H1 (cell line): ENCODE measurements around the gene MARCHF3. TPM values are rescaled to one million over a fixed set of nuclear protein-coding genes. Genes with fewer than 3 reads are reported as not detected.

ENCODE experiments used
- CTCF ChIA-PET: fragments of 300-600 bp; sonication (Branson Sonifier 250); formaldehyde crosslinking; loops from one replicate; lab custom pipeline; 2021; ENCODE audit not compliant: partially characterized antibody; lab: Charles Lee
- POLR2A ChIA-PET: fragments of 300-600 bp; sonication (Branson Sonifier 250); formaldehyde crosslinking; loops from one replicate; lab custom pipeline; 2021; ENCODE audit warnings: inconsistent platforms; ENCODE audit not compliant: partially characterized antibody; lab: Charles Lee
- DNase-seq, 2 experiments: peaks; one replicate each; pipeline versions ENCODE4 v3.0.0 to v3.0.0-alpha.2; 2010 to 2022; ENCODE audit warnings: low spot score in 2 of 2, low read depth in 1 of 2, mixed read lengths in 1 of 2
- FAIRE-seq: peaks from 2 replicates; lab custom pipeline; 2011; peaks lifted over from hg19 to GRCh38; lab: Jason Lieb, UNC
- H2AFZ ChIP-seq: 2 replicates; pipeline ENCODE4 v1.8.1; 2012; ENCODE audit warnings: low read length, inconsistent platforms
- H2AK5ac ChIP-seq: 2 replicates; pipeline ENCODE4 v1.6.1; 2013; ENCODE audit warnings: low read depth, low read length
- H2BK120ac ChIP-seq: replicated peaks from 2 replicates; pipeline ENCODE3; 2013; ENCODE audit warnings: low read depth, low read length, inconsistent platforms
- H2BK12ac ChIP-seq: 2 replicates; pipeline ENCODE4 v1.6.1; 2013; ENCODE audit warnings: low read depth, low read length
- H2BK15ac ChIP-seq: 2 replicates; pipeline ENCODE4 v1.6.1; 2013; ENCODE audit warnings: low read length
- H2BK20ac ChIP-seq: 2 replicates; pipeline ENCODE4 v1.6.1; 2013; ENCODE audit warnings: low read length
- H2BK5ac ChIP-seq: 2 replicates; pipeline ENCODE4 v1.6.1; 2013; ENCODE audit warnings: low read depth, low read length
- H3K14ac ChIP-seq: 2 replicates; pipeline ENCODE4 v1.6.1; 2013; ENCODE audit warnings: inconsistent platforms; ENCODE audit not compliant: insufficient read length
- H3K18ac ChIP-seq: 2 replicates; pipeline ENCODE4 v1.6.1; 2013; ENCODE audit warnings: low read length; ENCODE audit errors: extremely low read depth
- H3K23ac ChIP-seq: 2 replicates; pipeline ENCODE4 v1.6.1; 2013; ENCODE audit warnings: inconsistent platforms; ENCODE audit not compliant: insufficient read length
- H3K23me2 ChIP-seq: 2 replicates; pipeline ENCODE4 v1.6.1; 2013; ENCODE audit warnings: low read depth, low read length
- H3K27ac ChIP-seq: 2 replicates; pipeline ENCODE4 v1.6.1; 2011; ENCODE audit warnings: low read depth, low read length, inconsistent platforms
- H3K27me3 ChIP-seq, 4 experiments: replicated peaks in 1 of 4; 1 replicate in 1 of 4; 2 replicates in 3 of 4; pipeline versions ENCODE4 v1.6.1 to v1.8.1; 2011 to 2013; ENCODE audit warnings: low read length in 3 of 4, mild to moderate bottlenecking in 3 of 4, inconsistent platforms in 2 of 4, mixed read lengths in 2 of 4, moderate library complexity in 1 of 4; ENCODE audit not compliant: control insufficient read depth in 3 of 4, insufficient read depth in 3 of 4; ENCODE audit errors: extremely low read depth in 1 of 4
- H3K36me3 ChIP-seq, 4 experiments: 2 replicates each; pipeline versions ENCODE4 v1.6.1 to v1.8.1; 2011 to 2013; ENCODE audit warnings: mild to moderate bottlenecking in 4 of 4, low read length in 3 of 4, moderate library complexity in 2 of 4, control low read depth in 1 of 4, inconsistent platforms in 1 of 4; ENCODE audit not compliant: insufficient read depth in 4 of 4, control insufficient read depth in 2 of 4
- H3K4ac ChIP-seq: replicated peaks from 2 replicates; pipeline ENCODE3; 2013; ENCODE audit warnings: low read length, low read depth, mixed read lengths, inconsistent platforms; ENCODE audit not compliant: insufficient read length
- H3K4me1 ChIP-seq, 4 experiments: replicated peaks in 1 of 4; 1 replicate in 1 of 4; 2 replicates in 3 of 4; pipeline versions ENCODE4 v1.6.1 to v1.8.1; 2011 to 2013; ENCODE audit warnings: low read length in 3 of 4, inconsistent platforms in 2 of 4, mixed read lengths in 1 of 4; ENCODE audit not compliant: insufficient read depth in 4 of 4, control insufficient read depth in 3 of 4
- H3K4me2 ChIP-seq, 2 experiments: 2 replicates each; pipeline versions ENCODE4 v1.6.1 to v1.8.1; 2011 to 2013; ENCODE audit warnings: low read depth in 2 of 2, low read length in 2 of 2, control low read depth in 1 of 2, inconsistent platforms in 1 of 2, mild to moderate bottlenecking in 1 of 2; ENCODE audit not compliant: insufficient read depth in 1 of 2
- H3K4me3 ChIP-seq, 4 experiments: fragments of 200-600, 300-600 bp in 1 of 4; sonication (generic), shearing (Covaris generic), sonication (Bioruptor Twin) in 1 of 4; 2 replicates each; pipeline versions ENCODE4 v1.5.1 to v1.8.1; 2011 to 2016; ENCODE audit warnings: low read length in 4 of 4, low read depth in 3 of 4, control low read depth in 2 of 4, inconsistent platforms in 2 of 4, mild to moderate bottlenecking in 2 of 4, mixed read lengths in 1 of 4, moderate library complexity in 1 of 4; ENCODE audit not compliant: insufficient read depth in 2 of 4; ENCODE audit errors: extremely low read depth in 1 of 4
- H3K56ac ChIP-seq: replicated peaks from 2 replicates; pipeline ENCODE3; 2013; ENCODE audit warnings: low read depth, mild to moderate bottlenecking, mixed read lengths, low read length, inconsistent platforms; ENCODE audit not compliant: insufficient read length
- H3K79me1 ChIP-seq: 2 replicates; pipeline ENCODE4 v1.6.1; 2013; ENCODE audit warnings: low read depth, low read length, control low read depth
- H3K79me2 ChIP-seq, 2 experiments: 2 replicates each; pipeline versions ENCODE4 v1.6.1 to v1.8.1; 2012 to 2013; ENCODE audit warnings: low read length in 2 of 2, mild to moderate bottlenecking in 2 of 2, inconsistent platforms in 1 of 2; ENCODE audit not compliant: insufficient read depth in 2 of 2, control insufficient read depth in 1 of 2
- H3K9ac ChIP-seq, 4 experiments: replicated peaks in 1 of 4; 1 replicate in 1 of 4; 2 replicates in 3 of 4; pipeline versions ENCODE4 v1.6.1 to v1.8.1; 2011 to 2013; ENCODE audit warnings: low read depth in 3 of 4, low read length in 3 of 4, control low read depth in 2 of 4, mild to moderate bottlenecking in 2 of 4, moderate library complexity in 2 of 4, inconsistent platforms in 1 of 4; ENCODE audit errors: extremely low read depth in 1 of 4
- H3K9me3 ChIP-seq, 2 experiments: 2 replicates each; pipeline versions ENCODE4 v1.6.1 to v1.8.1; 2012 to 2013; ENCODE audit warnings: mild to moderate bottlenecking in 2 of 2, moderate library complexity in 2 of 2, control low read depth in 1 of 2, inconsistent platforms in 1 of 2, low read depth in 1 of 2, low read length in 1 of 2, mixed read lengths in 1 of 2; ENCODE audit not compliant: insufficient read depth in 2 of 2
- H4K20me1 ChIP-seq, 2 experiments: replicated peaks in 1 of 2; 2 replicates each; pipeline versions ENCODE3 to v1.8.1; 2011 to 2013; ENCODE audit warnings: inconsistent platforms in 2 of 2, low read length in 2 of 2, mild to moderate bottlenecking in 1 of 2; ENCODE audit not compliant: insufficient read depth in 2 of 2, control insufficient read depth in 1 of 2
- H4K5ac ChIP-seq: 2 replicates; pipeline ENCODE4 v1.6.1; 2013; ENCODE audit warnings: low read length, low read depth, mixed read lengths, inconsistent platforms; ENCODE audit not compliant: insufficient read length
- H4K8ac ChIP-seq: 2 replicates; pipeline ENCODE4 v1.8.0; 2013; ENCODE audit warnings: mild to moderate bottlenecking, moderate library complexity, low read length, inconsistent platforms; ENCODE audit not compliant: insufficient read depth; ENCODE audit errors: extremely low read depth
- H4K91ac ChIP-seq: replicated peaks from 2 replicates; pipeline ENCODE3; 2013; ENCODE audit warnings: low read length, mixed read lengths, inconsistent platforms; ENCODE audit not compliant: insufficient read length
- EP300 ChIP-seq, 2 experiments: IDR thresholded peaks; 1 replicate in 1 of 2; 2 replicates in 1 of 2; pipeline ENCODE4 v1.6.1; 2011 to 2012; ENCODE audit warnings: low read depth in 2 of 2, low read length in 2 of 2, mild to moderate bottlenecking in 2 of 2, borderline replicate concordance in 1 of 2, inconsistent platforms in 1 of 2, moderate library complexity in 1 of 2
- SAP30 ChIP-seq: fragments of 300-600 bp; sonication (generic); IDR thresholded peaks from 2 replicates; pipeline ENCODE4 v1.7.1; 2012; ENCODE audit warnings: low read length, moderate library complexity, mild to moderate bottlenecking, inconsistent platforms; ENCODE audit not compliant: insufficient read depth, insufficient replicate concordance
- ZNF274 ChIP-seq: IDR thresholded peaks from 2 replicates; pipeline ENCODE4 v1.7.0; 2012; ENCODE audit warnings: low read length, borderline replicate concordance; ENCODE audit errors: extremely low read depth
- WGBS, 2 experiments: shearing (Covaris generic) in 1 of 2; methylation state at CpG; one replicate each; pipeline versions ENCODE4 v1.1.6 to v1.1.7; 2013 to 2015; ENCODE audit warnings: low lambda C conversion rate in 2 of 2, mixed read lengths in 2 of 2, inconsistent platforms in 1 of 2, low coverage in 1 of 2, missing lambda C conversion rate in 1 of 2; ENCODE audit not compliant: insufficient replicate concordance in 2 of 2, insufficient coverage in 1 of 2, insufficient read length in 1 of 2; ENCODE audit errors: extremely low coverage in 1 of 2, missing lambda C conversion rate in 1 of 2; 5-methylcytosine and 5-hydroxymethylcytosine counted together
- polyA plus RNA-seq, 7 experiments: library from polyadenylated mRNA; depleted of rRNA in 3 of 7; stranded (reverse) in 5 of 7; unstranded in 2 of 7; fragments of >200 nt in 5 of 7; fragments of 200-250 nt in 2 of 7; gene quantifications; 1 replicate in 5 of 7; 2 replicates in 1 of 7; 4 replicates in 1 of 7; pipeline versions ENCODE4 v1.2.1 to v1.2.3, GENCODE V29; 2011 to 2013; ENCODE audit warnings: missing spikeins in 2 of 7, mixed read lengths in 2 of 7
- total RNA-seq: library from RNA; stranded (reverse); fragmentation: NEBNext Ultra II Directional; extraction: Animal tissue kit (Norgen Biotek cat#: 25700); gene quantifications from 2 replicates; pipeline ENCODE4 v1.2.1, GENCODE V29; 2021

Gene MARCHF3
- total and polyA plus RNA-seq, 2 of the 8 experiments (the other 6 are each of a cell fraction or from before 2014, with no cell fraction given): 12.0 to 16.9 TPM

- H3K4ac ChIP-seq: no peak overlapping the region
- no peaks in the 10 kb centered on the region for H4K20me1 ChIP-seq
- no peak for TF ChIP-seq EP300 (IDR thresholded peaks at IDR 0.05; ENCODE audit: borderline replicate concordance in 1 of 2, low read depth in 2 of 2, low read length in 2 of 2)
- no peak for TF ChIP-seq SAP30
- no peak for TF ChIP-seq ZNF274
- H2BK15ac ChIP-seq: no peak overlapping the region
- H4K91ac ChIP-seq: no peak overlapping the region
- CTCF ChIA-PET: interaction anchor here (0.6 to 1.6 kb wide), 4 partner anchors 11 to 652 kb away, joined by 3 to 5 read pairs (median 4); partner anchors contain the start of gene C5orf63
- H2AK5ac ChIP-seq: no peak overlapping the region
- no peak overlapping the region for H2BK120ac ChIP-seq
- no peak overlapping the region for H2BK20ac ChIP-seq
- no peak overlapping the region for H3K23ac ChIP-seq
- H4K5ac ChIP-seq: no peak overlapping the region
- no peak for DNase-seq
- no peak overlapping the region for H2BK5ac ChIP-seq
- no peak overlapping the region for H4K8ac ChIP-seq
- H3K79me1 ChIP-seq: no peaks in the 10 kb centered on the region
- no peak for FAIRE-seq
- H2AFZ ChIP-seq: no peak overlapping the region
- H3K4me1 ChIP-seq: no peaks in the 10 kb centered on the region
- no peak overlapping the region for H3K56ac ChIP-seq
- WGBS, 2 experiments: 67% methylated on average over 1 of the region's 1 CpG; no CpG with 5 or more reads in 1 of the 2 experiments
- no peak overlapping the region for H3K4me2 ChIP-seq
- no peaks in the 10 kb centered on the region for H3K23me2 ChIP-seq
- no peaks in the 10 kb centered on the region for H3K79me2 ChIP-seq
- H3K9me3 ChIP-seq: peaks cover 0 to 5% of the 10 kb centered on the region in 2 experiments; a peak in 1 of 4 replicates
- no peaks in the 10 kb centered on the region; a peak in 1 of 8 replicates for H3K36me3 ChIP-seq
- POLR2A ChIA-PET: no interaction called here
- no peak overlapping the region for H3K18ac ChIP-seq
- no peak overlapping the region for H3K27ac ChIP-seq
- no peak overlapping the region for H2BK12ac ChIP-seq
- no peak overlapping the region for H3K14ac ChIP-seq
- no peaks in the 10 kb centered on the region for H3K27me3 ChIP-seq
- H3K9ac ChIP-seq: no peak overlapping the region
- no peak overlapping the region for H3K4me3 ChIP-seq
These were observed 30.2 kb upstream of the MARCHF3 start for GRCh38 chr5:127060470-127060985.
